Activated T-helper 1 cell treated with anti-CD3 and anti-CD28 coated beads, Interleukin-12 subunit alpha, Interleukin-12 subunit beta, Interleukin-2, Interleukin-4 antibody, amounts not matched to agents 30 ng/mL and 10 ng/mL and 1 ng/mL, durations not matched to agents 14 hours and 24 hours and 36 hours (primary cell): Measurements from ENCODE around the gene DDX1. TPM values are rescaled to one million over a fixed set of nuclear protein-coding genes. Genes with fewer than 3 reads are reported as not detected.
"Not testable (repeated sequence)": the region's sequence is repeated elsewhere in the genome, so short reads cannot be mapped to it uniquely, and the experiment has no call there.

Source experiments
- DNase-seq: peaks from one replicate; pipeline ENCODE4 v3.0.0; 2021; ENCODE audit warnings: low spot score
- H3K27ac Mint-ChIP-seq: one replicate; pipeline ENCODE4 v1.8.0; 2021; ENCODE audit warnings: mild to moderate bottlenecking, mixed read lengths
- H3K27me3 Mint-ChIP-seq: one replicate; pipeline ENCODE4 v1.8.0; 2022; ENCODE audit warnings: mild to moderate bottlenecking, moderate library complexity, mixed read lengths; ENCODE audit not compliant: insufficient read depth
- H3K36me3 Mint-ChIP-seq: one replicate; pipeline ENCODE4 v1.8.0; 2021; ENCODE audit warnings: low read depth, mixed read lengths
- H3K4me1 Mint-ChIP-seq: one replicate; pipeline ENCODE4 v1.8.0; 2021; ENCODE audit warnings: low read depth, mixed read lengths
- H3K4me3 Mint-ChIP-seq: one replicate; pipeline ENCODE4 v1.8.0; 2021; ENCODE audit warnings: mild to moderate bottlenecking, moderate library complexity, mixed read lengths
- H3K9me3 Mint-ChIP-seq: one replicate; pipeline ENCODE4 v1.8.0; 2021; ENCODE audit warnings: mixed read lengths
- intact Hi-C: fragments of 100-400 bp; cut with micrococcal nuclease; formaldehyde crosslinking; loops from one replicate; pipeline ENCODE4 v1.15.1; 2024
- total RNA-seq: library from RNA; stranded (reverse); gene quantifications from 2 replicates; pipeline ENCODE4 v1.2.3, GENCODE V29; 2022

The DDX1 gene
- total RNA-seq, 1 donor from 2014 or later, result 104 TPM

GRCh38 chr2:15617778-15618448, 26.2 kb downstream of the DDX1 start:
- intact Hi-C loops, result no loop called here
- Mint-ChIP-seq H3K36me3 (peaks cover 32% of the 10 kb centered on the region), H3K4me1 (peaks cover 7% of the 10 kb centered on the region), H3K9me3 (no peaks in the 10 kb centered on the region), H3K27ac (no peak overlapping the region), H3K4me3 (no peak overlapping the region), H3K27me3 (no peaks in the 10 kb centered on the region)
- no peak for DNase-seq

GRCh38 chr2:15618449-15618855, 26.8 kb downstream of the DDX1 start:
- Mint-ChIP-seq H3K4me3 (no peak overlapping the region), H3K36me3 (peaks cover 31% of the 10 kb centered on the region)
- intact Hi-C loops, result no loop called here

GRCh38 chr2:15619076-15619475, 27.4 kb downstream of the DDX1 start:
- Mint-ChIP-seq H3K27me3 (no peaks in the 10 kb centered on the region), H3K4me1 (peaks cover 7% of the 10 kb centered on the region), H3K36me3 (peaks cover 36% of the 10 kb centered on the region), H3K27ac (no peak overlapping the region), H3K4me3 (no peak overlapping the region), H3K9me3 (peaks cover 10% of the 10 kb centered on the region)
- intact Hi-C loops, result no loop called here
- DNase-seq, result no peak

More at GRCh38 chr2:15618449-15618855, 26.8 kb downstream of the DDX1 start:
- H3K27me3 Mint-ChIP-seq, result no peaks in the 10 kb centered on the region
- no peak overlapping the region for H3K27ac Mint-ChIP-seq
- peaks cover 7% of the 10 kb centered on the region for H3K4me1 Mint-ChIP-seq
- H3K9me3 Mint-ChIP-seq, result peaks cover 3% of the 10 kb centered on the region
- no peak for DNase-seq

GRCh38 chr2:15619510-15619909, 27.8 kb downstream of the DDX1 start:
- H3K36me3 Mint-ChIP-seq, result peaks cover 40% of the 10 kb centered on the region
- no peaks in the 10 kb centered on the region for H3K27me3 Mint-ChIP-seq
- peaks cover 7% of the 10 kb centered on the region for H3K4me1 Mint-ChIP-seq
- H3K9me3 Mint-ChIP-seq, result peaks cover 14% of the 10 kb centered on the region
- intact Hi-C loops, result no loop called here
- no peak for DNase-seq
- no peak overlapping the region for H3K4me3 Mint-ChIP-seq
- H3K27ac Mint-ChIP-seq, result no peak overlapping the region

GRCh38 chr2:15619938-15620337, 28.3 kb downstream of the DDX1 start:
- Mint-ChIP-seq H3K36me3 (peaks cover 44% of the 10 kb centered on the region), H3K4me3 (no peak overlapping the region)
- intact Hi-C loops, result no loop called here

GRCh38 chr2:15620340-15620739, 28.7 kb downstream of the DDX1 start:
- no peak for DNase-seq
- peaks cover 16% of the 10 kb centered on the region for H3K9me3 Mint-ChIP-seq
- H3K27ac Mint-ChIP-seq, result no peak overlapping the region
- intact Hi-C loops, result no loop called here
- H3K36me3 Mint-ChIP-seq, result peaks cover 43% of the 10 kb centered on the region
- no peak overlapping the region for H3K4me3 Mint-ChIP-seq
- no peaks in the 10 kb centered on the region for H3K27me3 Mint-ChIP-seq
- H3K4me1 Mint-ChIP-seq, result peaks cover 2% of the 10 kb centered on the region

More at GRCh38 chr2:15619938-15620337, 28.3 kb downstream of the DDX1 start:
- Mint-ChIP-seq H3K9me3 (peaks cover 16% of the 10 kb centered on the region), H3K27ac (no peak overlapping the region), H3K4me1 (peaks cover 6% of the 10 kb centered on the region), H3K27me3 (no peaks in the 10 kb centered on the region)
- DNase-seq, result no peak

GRCh38 chr2:15620857-15621471, 29.3 kb downstream of the DDX1 start:
- Mint-ChIP-seq H3K27me3 (no peaks in the 10 kb centered on the region), H3K36me3 (peaks cover 46% of the 10 kb centered on the region), H3K4me1 (no peaks in the 10 kb centered on the region), H3K4me3 (no peak overlapping the region), H3K9me3 (peaks cover 16% of the 10 kb centered on the region), H3K27ac (no peak overlapping the region)
- intact Hi-C loops, result no loop called here
- no peak for DNase-seq

- intact Hi-C loops, result not testable (repeated sequence)
- H3K9me3 Mint-ChIP-seq, result peaks cover 16% of the 10 kb centered on the region
- peaks cover 48% of the 10 kb centered on the region for H3K36me3 Mint-ChIP-seq
Observed at GRCh38 chr2:15621472-15621870, 29.8 kb downstream of the DDX1 start.

GRCh38 chr2:15622214-15622613, 30.5 kb downstream of the DDX1 start:
- H3K9me3 Mint-ChIP-seq, result peaks cover 16% of the 10 kb centered on the region
- intact Hi-C loops, result no loop called here
- H3K4me1 Mint-ChIP-seq, result no peaks in the 10 kb centered on the region
- H3K4me3 Mint-ChIP-seq, result no peak overlapping the region
- DNase-seq, result no peak
- no peaks in the 10 kb centered on the region for H3K27me3 Mint-ChIP-seq
- no peak overlapping the region for H3K27ac Mint-ChIP-seq
- H3K36me3 Mint-ChIP-seq, result peaks cover 51% of the 10 kb centered on the region

More at GRCh38 chr2:15621472-15621870, 29.8 kb downstream of the DDX1 start:
- H3K27me3 Mint-ChIP-seq, H3K27ac Mint-ChIP-seq, H3K4me3 Mint-ChIP-seq, DNase-seq, H3K4me1 Mint-ChIP-seq: not testable (repeated sequence)

GRCh38 chr2:15622614-15623480, 31.2 kb downstream of the DDX1 start:
- peaks cover 57% of the 10 kb centered on the region for H3K36me3 Mint-ChIP-seq
- no peaks in the 10 kb centered on the region for H3K4me1 Mint-ChIP-seq
- no peaks in the 10 kb centered on the region for H3K27me3 Mint-ChIP-seq
- no peak overlapping the region for H3K4me3 Mint-ChIP-seq
- intact Hi-C loops, result no loop called here
- peaks cover 16% of the 10 kb centered on the region for H3K9me3 Mint-ChIP-seq
- no peak overlapping the region for H3K27ac Mint-ChIP-seq
- DNase-seq, result no peak

GRCh38 chr2:15623481-15623796, 31.8 kb downstream of the DDX1 start:
- no peaks in the 10 kb centered on the region for H3K27me3 Mint-ChIP-seq
- DNase-seq, result no peak
- H3K4me1 Mint-ChIP-seq, result no peaks in the 10 kb centered on the region
- peaks cover 16% of the 10 kb centered on the region for H3K9me3 Mint-ChIP-seq
- no peak overlapping the region for H3K27ac Mint-ChIP-seq
- peaks cover 57% of the 10 kb centered on the region for H3K36me3 Mint-ChIP-seq
- intact Hi-C loops, result no loop called here
- no peak overlapping the region for H3K4me3 Mint-ChIP-seq

GRCh38 chr2:15623898-15624541, 32.4 kb downstream of the DDX1 start:
- no peaks in the 10 kb centered on the region for H3K27me3 Mint-ChIP-seq
- no peak overlapping the region for H3K27ac Mint-ChIP-seq
- no peak for DNase-seq
- no peaks in the 10 kb centered on the region for H3K4me1 Mint-ChIP-seq
- intact Hi-C loops, result no loop called here
- H3K36me3 Mint-ChIP-seq, result peaks cover 58% of the 10 kb centered on the region
- H3K9me3 Mint-ChIP-seq, result peaks cover 16% of the 10 kb centered on the region
- no peak overlapping the region for H3K4me3 Mint-ChIP-seq
